ENCODE data around the gene KRTAP10-11. TPM values are rescaled to one million over a fixed set of nuclear protein-coding genes. Genes with fewer than 3 reads are reported as not detected.

The KRTAP10-11 gene
- total and polyA plus RNA-seq, 2 of the 8 experiments (the other 6 are each of a cell fraction or from before 2014, with no cell fraction given): not detected

DNA sequence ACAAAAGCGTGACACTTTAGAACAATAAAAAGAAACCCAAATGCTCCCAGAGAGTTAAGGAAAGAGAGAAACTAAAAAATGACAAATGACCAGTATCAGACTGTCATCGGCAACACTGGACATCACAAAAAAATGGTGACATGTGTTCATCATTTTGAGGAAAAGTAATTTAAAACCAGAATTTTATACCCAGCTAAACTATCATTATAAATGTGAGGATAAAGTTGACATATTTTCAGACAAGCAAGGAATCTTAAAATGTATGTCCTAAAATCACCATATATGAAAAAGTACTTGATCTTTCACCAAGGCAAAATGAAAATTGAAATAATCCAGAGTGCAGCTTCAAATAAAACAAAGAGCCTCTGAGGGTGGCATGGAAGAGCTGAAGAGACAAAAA lies 1.3 kb upstream of the KRTAP10-11 start:
- TF ChIP-seq CBX5 (IDR thresholded peaks at IDR 0.05; ENCODE audit: low read depth, low read length) (no peak), RXRA (IDR thresholded peaks at IDR 0.05; ENCODE audit: insufficient read depth, low read depth, low read length) (no peak)
- POLR2A ChIA-PET (ENCODE audit: partially characterized antibody): no interaction called here
- no peak overlapping the region for H3K4ac ChIP-seq (replicated peaks; ENCODE audit: insufficient read length, low read depth, low read length)
- CTCF ChIA-PET (ENCODE audit: partially characterized antibody): no interaction called here
- no peak overlapping the region for H2BK20ac ChIP-seq (ENCODE audit: low read length)
- no peak overlapping the region for H3K9ac ChIP-seq (replicated peaks in 1 of 4; ENCODE audit: extremely low read depth in 1 of 4, low read depth in 3 of 4, low read length in 3 of 4)
- peaks cover 2 to 8% of the 10 kb centered on the region in 2 experiments; a peak in 3 of 4 replicates for H3K9me3 ChIP-seq (ENCODE audit: insufficient read depth in 2 of 2, low read depth in 1 of 2, low read length in 1 of 2)
- no peaks in the 10 kb centered on the region for H3K27me3 ChIP-seq (replicated peaks in 1 of 4; ENCODE audit: control insufficient read depth in 3 of 4, extremely low read depth in 1 of 4, insufficient read depth in 3 of 4, low read length in 3 of 4)
- H4K20me1 ChIP-seq (replicated peaks in 1 of 2; ENCODE audit: control insufficient read depth in 1 of 2, insufficient read depth in 2 of 2, low read length in 2 of 2): no peaks in the 10 kb centered on the region
- H4K5ac ChIP-seq (ENCODE audit: insufficient read length, low read depth, low read length): no peak overlapping the region
- H3K23ac ChIP-seq (ENCODE audit: insufficient read length): no peak overlapping the region
- H2BK120ac ChIP-seq (replicated peaks; ENCODE audit: low read depth, low read length): no peak overlapping the region
- no peaks in the 10 kb centered on the region for H3K36me3 ChIP-seq (ENCODE audit: control insufficient read depth in 2 of 4, insufficient read depth in 4 of 4, low read length in 3 of 4)
- no peak overlapping the region for H2BK5ac ChIP-seq (ENCODE audit: low read depth, low read length)
- H3K4me2 ChIP-seq (ENCODE audit: insufficient read depth in 1 of 2, low read depth in 2 of 2, low read length in 2 of 2): no peak overlapping the region
- H2AFZ ChIP-seq (ENCODE audit: low read length): no peak overlapping the region
- no peak overlapping the region for H3K27ac ChIP-seq (ENCODE audit: low read depth, low read length)
- no peak overlapping the region for H3K14ac ChIP-seq (ENCODE audit: insufficient read length)
- no peak overlapping the region for H2BK12ac ChIP-seq (ENCODE audit: low read depth, low read length)
- no peak overlapping the region for H3K18ac ChIP-seq (ENCODE audit: extremely low read depth, low read length)
- H3K79me1 ChIP-seq (ENCODE audit: low read depth, low read length): no peaks in the 10 kb centered on the region; the same call in 1 of the 2 replicates
- H2AK5ac ChIP-seq (ENCODE audit: low read depth, low read length): no peak overlapping the region
- H3K23me2 ChIP-seq (ENCODE audit: low read depth, low read length): no peaks in the 10 kb centered on the region; the same call in 1 of the 2 replicates
- no peak overlapping the region for H3K4me3 ChIP-seq (ENCODE audit: extremely low read depth in 1 of 4, insufficient read depth in 2 of 4, low read depth in 3 of 4, low read length in 4 of 4)
- peaks cover 0 to 14% (median 4%) of the 10 kb centered on the region in 4 experiments; a peak in 3 of 7 replicates for H3K4me1 ChIP-seq (replicated peaks in 1 of 4; ENCODE audit: control insufficient read depth in 3 of 4, insufficient read depth in 4 of 4, low read length in 3 of 4)
- H3K79me2 ChIP-seq (ENCODE audit: control insufficient read depth in 1 of 2, insufficient read depth in 2 of 2, low read length in 2 of 2): no peaks in the 10 kb centered on the region
- no peak overlapping the region for H2BK15ac ChIP-seq (ENCODE audit: low read length)
- H4K8ac ChIP-seq (ENCODE audit: extremely low read depth, insufficient read depth, low read length): no peak overlapping the region
- no peak overlapping the region for H3K56ac ChIP-seq (replicated peaks; ENCODE audit: insufficient read length, low read depth, low read length)
- H4K91ac ChIP-seq (replicated peaks; ENCODE audit: insufficient read length, low read length): no peak overlapping the region
- no peak for FAIRE-seq
- no peak for DNase-seq (ENCODE audit: low read depth in 1 of 2, low spot score in 2 of 2)
- WGBS, 2 experiments (ENCODE audit: extremely low coverage in 1 of 2, insufficient coverage in 1 of 2, insufficient read length in 1 of 2, insufficient replicate concordance in 2 of 2, low coverage in 1 of 2, low lambda C conversion rate in 2 of 2, missing lambda C conversion rate in 1 of 2): 35% methylated on average over 2 of the region's 2 CpGs; no CpG with 5 or more reads in 1 of the 2 experiments
